ENCODE results near the gene CXCL8.

Gene CXCL8

GRCh38 chr4:73718375-73719373, 21.7 kb upstream of the CXCL8 start:
- DNase-seq (ENCODE audit: low spot score), result peak; percentile 41

GRCh38 chr4:73721435-73721834, 18.9 kb upstream of the CXCL8 start:
- DNase-seq (ENCODE audit: low spot score), result peak; percentile 62

GRCh38 chr4:73721909-73722308, 18.5 kb upstream of the CXCL8 start:
- DNase-seq (ENCODE audit: low spot score), result no peak

GRCh38 chr4:73723023-73723422, 17.3 kb upstream of the CXCL8 start:
- no peak for DNase-seq (ENCODE audit: low spot score)

- no peak for DNase-seq (ENCODE audit: low spot score)
Observed at GRCh38 chr4:73723928-73724327, 16.4 kb upstream of the CXCL8 start.

GRCh38 chr4:73725510-73725909, 14.9 kb upstream of the CXCL8 start:
- no peak for DNase-seq (ENCODE audit: low spot score)

GRCh38 chr4:73725985-73726384, 14.4 kb upstream of the CXCL8 start:
- DNase-seq (ENCODE audit: low spot score), result peak; percentile 89

GRCh38 chr4:73727685-73728084, 12.7 kb upstream of the CXCL8 start:
- DNase-seq (ENCODE audit: low spot score), result no peak

GRCh38 chr4:73728091-73728741, 12.2 kb upstream of the CXCL8 start:
- no peak for DNase-seq (ENCODE audit: low spot score)

- DNase-seq (ENCODE audit: low spot score), result peak; percentile 74
Observed at GRCh38 chr4:73729534-73730165, 10.7 kb upstream of the CXCL8 start.

GRCh38 chr4:73730292-73730691, 10.1 kb upstream of the CXCL8 start:
- peak; percentile 52 for DNase-seq (ENCODE audit: low spot score)

- DNase-seq (ENCODE audit: low spot score), result no peak
Observed at GRCh38 chr4:73730867-73731266, 9.5 kb upstream of the CXCL8 start.

GRCh38 chr4:73731968-73732610, 8.3 kb upstream of the CXCL8 start:
- DNase-seq (ENCODE audit: low spot score), result no peak

GRCh38 chr4:73732759-73733431, 7.5 kb upstream of the CXCL8 start:
- no peak for DNase-seq (ENCODE audit: low spot score)

GRCh38 chr4:73734530-73735001, 5.8 kb upstream of the CXCL8 start:
- DNase-seq (ENCODE audit: low spot score), result peak; percentile 20

- peak; percentile 53 for DNase-seq (ENCODE audit: low spot score)
Observed at GRCh38 chr4:73735231-73735630, 5.1 kb upstream of the CXCL8 start.

- DNase-seq (ENCODE audit: low spot score), result no peak
Observed at GRCh38 chr4:73741031-73741749, 821 bp downstream of the CXCL8 start.

GRCh38 chr4:73741750-73742489, 1.6 kb downstream of the CXCL8 start:
- DNase-seq (ENCODE audit: low spot score), result no peak

- DNase-seq (ENCODE audit: low spot score), result no peak
Observed at GRCh38 chr4:73742490-73743160, 2.3 kb downstream of the CXCL8 start.

- no peak for DNase-seq (ENCODE audit: low spot score)
Observed at GRCh38 chr4:73743281-73743680, 2.9 kb downstream of the CXCL8 start.
